HG03064 (cell line): Measurements from ENCODE around the gene PPP1R27.

Experiments used
- ATAC-seq: cut with Tn5 transposase; IDR thresholded peaks from one replicate; pipeline ENCODE4 v1.9.1; 2021; ENCODE audit warnings: low read depth; ENCODE audit not compliant: unreplicated experiment

PPP1R27 gene, protein sequence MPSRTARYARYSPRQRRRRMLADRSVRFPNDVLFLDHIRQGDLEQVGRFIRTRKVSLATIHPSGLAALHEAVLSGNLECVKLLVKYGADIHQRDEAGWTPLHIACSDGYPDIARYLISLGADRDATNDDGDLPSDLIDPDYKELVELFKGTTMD

DNA sequence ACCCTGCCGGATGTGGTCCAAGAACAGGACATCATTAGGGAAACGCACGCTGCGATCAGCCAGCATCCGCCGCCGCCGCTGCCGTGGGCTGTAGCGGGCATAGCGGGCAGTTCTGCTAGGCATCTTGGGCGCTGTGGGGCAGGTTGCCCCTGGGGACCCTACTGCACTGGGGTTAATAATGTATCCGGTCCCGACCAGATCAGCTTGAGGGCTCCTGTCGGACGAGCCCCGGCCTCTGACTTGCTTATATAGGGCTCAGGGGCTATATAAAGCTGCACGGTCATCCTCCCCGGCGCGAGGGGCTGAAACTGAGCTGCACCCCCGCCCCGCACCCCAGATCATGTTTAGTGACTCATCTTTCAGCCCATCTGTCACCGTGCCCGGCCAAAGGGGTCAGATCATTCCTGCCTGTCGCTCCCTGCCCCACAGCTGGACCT, at the start of gene PPP1R27:
Gene PPP1R27 (minus strand): TSS at position 220 of the 437 bp plus-strand sequence. CDS start 97 bp downstream, at position 123.
- no peak for ATAC-seq

DNA sequence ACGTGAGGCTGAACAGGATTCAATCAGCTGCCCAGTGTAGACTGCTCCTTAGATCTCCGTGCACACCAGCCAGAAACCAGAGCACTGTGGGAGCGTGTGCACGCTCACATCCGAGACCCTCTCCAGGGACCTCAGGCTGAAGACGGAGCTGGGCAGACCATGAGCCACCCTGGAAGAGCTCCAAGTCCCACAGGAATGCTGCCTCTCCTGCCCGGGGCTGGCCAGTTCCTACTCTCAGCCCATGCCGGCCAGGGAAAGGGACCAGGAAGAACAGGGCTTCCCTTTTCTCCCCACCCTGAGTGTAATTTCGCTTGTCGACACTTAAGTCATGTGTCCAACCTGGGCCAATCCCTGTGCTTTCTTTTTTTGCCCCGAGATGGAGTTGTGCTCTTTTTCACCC, 49.7 kb upstream of the PPP1R27 start:
- no peak for ATAC-seq

DNA sequence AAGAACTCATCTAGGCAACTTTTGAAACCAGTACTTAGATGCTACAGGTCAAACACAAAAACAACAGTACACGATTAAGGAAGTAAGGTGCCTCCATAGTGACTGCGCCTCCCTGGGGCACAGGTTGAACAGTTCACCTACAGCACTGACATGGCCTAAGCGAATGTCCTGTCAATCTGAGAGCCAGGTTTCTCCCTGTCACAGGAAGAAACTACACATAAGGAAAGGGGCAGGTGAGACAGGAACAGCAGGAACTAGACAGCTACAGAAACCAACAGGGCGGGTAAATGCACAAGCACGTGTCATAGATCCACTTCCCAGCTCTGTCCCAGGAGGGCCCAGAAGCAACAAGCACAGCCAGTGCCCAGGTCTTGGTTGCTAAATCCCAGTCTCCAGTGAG, 44.3 kb upstream of the PPP1R27 start:
- ATAC-seq, result no peak

DNA sequence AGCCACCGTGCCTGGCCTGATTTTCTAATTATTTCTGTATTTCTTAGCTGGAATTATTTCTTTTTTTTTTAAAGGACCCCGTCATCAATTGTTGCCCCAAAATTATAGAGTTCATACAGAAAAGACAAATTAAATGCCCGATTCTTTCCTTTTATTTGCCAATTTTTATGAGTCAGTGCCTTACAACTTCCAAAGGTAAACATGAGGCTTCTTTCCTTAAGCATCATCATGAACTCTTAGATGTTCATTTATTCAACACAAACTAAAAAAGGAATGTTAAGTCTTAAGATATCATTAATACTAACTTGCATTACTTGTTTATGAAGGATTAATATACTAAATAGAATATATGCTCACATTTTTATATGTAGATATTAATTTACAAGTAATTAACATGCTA, 43.4 kb upstream of the PPP1R27 start:
- ATAC-seq, result no peak

DNA sequence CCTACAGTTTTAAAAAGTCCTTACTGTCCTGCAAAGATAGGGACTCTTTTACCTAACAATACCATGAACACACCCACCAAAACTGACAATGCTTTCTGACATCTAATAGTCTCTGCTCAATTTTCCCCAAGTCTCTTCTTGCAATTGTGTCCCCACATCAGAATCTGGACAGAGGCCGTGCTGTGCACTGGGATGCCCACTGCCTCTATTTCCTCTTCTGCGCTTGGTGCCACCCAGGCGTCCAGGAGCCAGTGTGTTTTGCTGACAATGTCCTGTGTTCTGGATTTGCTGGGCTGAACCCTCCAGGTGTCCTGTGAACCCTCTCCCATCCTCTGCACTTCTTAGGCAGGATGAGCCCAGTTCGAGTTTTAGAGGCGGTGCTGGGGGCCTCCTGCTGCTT, 42.7 kb upstream of the PPP1R27 start:
- ATAC-seq, result no peak

DNA sequence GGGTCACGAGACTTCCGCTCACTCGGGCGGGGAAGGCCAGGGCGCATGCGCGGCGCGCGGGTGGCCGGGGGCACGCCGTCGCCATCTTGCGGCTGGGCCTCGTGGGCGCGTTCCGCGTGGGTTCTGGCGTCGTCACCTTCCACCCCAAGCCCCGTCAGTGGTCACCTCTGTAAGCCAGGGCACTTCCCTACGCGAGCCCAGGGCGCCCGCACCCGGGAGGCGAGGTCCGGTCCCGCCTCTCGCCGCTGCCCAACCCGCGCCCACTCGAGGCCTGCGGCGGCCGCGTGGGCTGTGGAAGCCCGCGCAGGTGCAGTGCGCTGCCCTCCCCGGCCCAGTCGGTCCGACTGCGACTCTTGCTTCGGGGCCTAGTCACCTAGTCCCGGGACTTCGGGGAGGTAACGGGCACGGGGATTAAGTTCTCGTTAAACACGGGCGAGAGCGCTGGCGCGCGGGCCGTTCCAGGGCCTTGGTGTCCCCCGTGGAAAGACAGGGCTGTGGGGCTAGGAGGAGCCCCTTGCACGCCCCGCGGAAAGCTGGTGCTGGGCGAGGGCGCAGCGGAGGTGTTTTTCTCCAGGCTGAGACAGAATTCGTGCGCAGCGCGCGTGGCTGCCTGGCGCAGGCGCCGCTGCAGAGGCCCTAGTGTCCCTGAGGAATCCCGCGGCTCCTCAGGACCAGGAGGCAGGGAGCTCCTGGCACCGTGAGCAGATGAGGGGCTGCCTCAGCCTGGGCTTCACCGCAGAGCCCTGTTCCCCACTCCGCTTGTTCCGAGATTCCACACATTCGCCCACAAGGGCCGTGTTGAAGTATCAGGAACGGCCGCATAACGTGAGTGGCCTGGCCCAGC, 36.8 kb upstream of the PPP1R27 start:
- no peak for ATAC-seq

DNA sequence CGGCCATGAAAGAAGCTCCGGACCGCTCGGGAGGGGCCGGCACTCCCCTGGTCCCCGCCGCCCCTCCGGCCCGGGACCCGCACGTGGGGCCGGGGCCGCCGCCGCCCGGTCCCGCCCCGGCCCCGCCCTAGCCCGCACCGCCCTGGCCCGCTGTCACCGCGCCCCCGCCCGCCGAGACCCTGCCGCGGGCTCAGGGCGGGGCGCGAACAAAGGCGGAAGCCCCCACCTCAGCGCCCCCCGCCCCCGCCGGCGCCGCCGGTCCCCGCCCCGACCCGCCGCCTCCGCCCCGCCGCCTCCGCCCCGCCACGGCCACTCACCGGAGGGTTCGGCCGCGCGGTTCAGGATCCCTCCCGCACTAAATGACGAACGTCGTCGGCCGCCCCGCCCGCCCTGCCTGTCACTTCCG, 36.1 kb upstream of the PPP1R27 start, which contains the start of gene ARHGDIA:
Gene ARHGDIA (minus strand): TSS at position 357 of the 406 bp plus-strand sequence. CDS start 1,407 bp downstream, outside the sequence.
- no peak for ATAC-seq

DNA sequence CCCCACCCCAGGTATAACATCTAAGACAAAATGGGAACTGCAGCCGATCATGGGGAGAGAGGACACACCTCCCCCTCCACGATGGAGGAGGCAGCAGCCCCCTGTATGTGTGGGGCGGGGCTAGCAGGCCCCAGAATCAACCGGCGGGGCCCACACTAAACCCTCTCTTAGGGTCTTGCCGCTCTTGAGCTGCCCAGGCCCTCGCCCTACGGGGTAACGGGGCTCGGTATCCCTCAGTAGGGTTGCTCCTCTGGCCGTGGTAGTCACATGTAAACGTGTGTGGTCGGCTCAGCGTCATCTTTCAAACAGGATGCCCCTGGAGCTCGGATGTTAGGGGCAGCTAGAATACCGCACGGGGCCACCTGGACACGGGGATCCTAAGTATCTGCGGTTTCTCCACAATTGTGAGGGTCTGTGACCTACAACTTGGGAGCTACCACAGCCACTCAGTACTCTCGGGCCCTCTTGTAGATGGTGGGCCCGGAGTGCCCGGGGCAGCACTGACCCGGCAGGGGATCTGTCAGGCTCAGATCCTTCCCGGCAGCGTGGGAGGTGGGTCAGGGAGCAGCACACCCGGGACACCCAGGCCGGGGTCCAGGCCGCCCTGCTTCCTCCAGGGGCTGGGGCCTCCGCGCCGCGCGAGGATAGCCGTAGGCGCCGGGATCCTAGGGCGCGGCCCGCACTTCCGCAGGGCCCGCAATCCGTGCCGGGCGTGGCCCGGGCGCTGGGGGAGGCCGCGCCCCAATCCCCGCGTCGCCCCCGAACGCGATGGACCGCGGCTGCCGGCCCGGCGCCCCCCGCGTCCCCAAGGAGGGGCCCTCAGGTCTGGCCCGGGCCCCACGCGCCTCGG, 35.5 kb upstream of the PPP1R27 start:
- ATAC-seq, result no peak

DNA sequence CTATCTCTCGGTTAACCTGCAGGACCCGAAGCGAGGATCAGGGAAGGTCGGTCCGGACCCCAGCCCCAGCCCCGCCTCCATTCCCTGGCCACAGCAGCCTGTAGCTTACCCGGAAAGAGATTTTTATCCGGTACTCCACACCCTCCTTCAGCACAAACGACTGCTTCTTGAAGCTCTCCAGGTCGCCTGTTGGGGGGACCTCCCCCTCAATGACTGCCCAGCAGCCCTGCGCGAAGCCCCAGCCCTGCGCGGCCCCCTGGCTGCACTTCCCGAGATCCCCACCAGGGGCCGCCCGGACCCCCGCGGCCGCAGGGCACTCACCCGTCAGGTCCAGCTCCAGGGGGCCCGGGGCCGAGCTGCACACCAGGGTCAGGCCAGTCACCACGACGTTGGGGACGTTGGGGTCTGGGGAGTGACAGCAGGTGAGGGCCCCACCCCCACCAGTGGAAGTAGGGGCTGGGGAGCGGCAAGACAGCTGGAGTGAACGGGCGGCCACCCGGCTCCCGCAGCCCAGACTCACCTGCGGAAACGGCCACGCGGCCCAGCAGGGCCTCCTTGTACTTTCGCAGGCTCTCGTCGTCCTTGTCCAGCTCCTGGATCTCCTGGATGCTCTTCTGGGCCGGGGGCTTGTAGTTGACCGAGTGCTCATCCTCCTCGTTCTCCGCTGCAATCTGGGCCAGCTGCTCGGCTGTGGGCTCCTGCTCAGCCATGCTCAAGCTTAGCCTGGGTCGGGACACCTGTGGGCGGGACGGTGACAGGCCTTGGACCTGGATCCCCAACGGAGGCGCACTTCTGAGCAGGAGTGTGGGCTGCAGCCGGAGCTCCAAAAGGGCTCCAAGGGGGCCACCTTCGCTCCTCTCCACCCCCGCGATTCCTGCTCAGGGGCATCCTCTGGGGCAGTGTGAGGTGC, 34.6 kb upstream of the PPP1R27 start:
- ATAC-seq, result no peak

DNA sequence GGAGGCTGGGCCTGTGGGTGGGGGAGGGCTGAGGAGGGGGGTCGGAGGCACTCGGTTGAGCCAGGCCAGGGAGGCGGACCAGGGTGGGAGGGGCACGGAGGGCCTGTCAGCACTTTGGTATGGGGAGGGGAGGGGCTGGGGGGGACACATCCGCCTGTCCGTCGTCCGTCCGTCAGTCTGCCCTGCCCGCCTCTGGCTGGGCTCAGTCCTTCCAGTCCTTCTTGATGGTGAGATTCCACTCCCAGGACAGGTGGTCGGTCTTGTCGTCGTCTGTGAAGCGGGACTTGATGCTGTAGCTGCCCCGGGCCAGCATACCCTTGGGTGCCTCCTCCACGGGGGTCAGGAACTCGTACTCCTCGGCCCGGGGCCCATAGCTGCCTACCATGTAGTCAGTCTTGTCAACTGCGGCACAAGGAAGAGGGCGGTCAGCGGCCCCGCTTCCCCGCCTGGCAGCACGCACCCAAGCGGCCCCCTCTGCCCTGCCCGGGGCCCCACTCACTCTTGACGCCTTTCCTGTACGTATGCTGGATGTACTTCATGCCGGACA, 33.9 kb upstream of the PPP1R27 start:
- no peak for ATAC-seq

DNA sequence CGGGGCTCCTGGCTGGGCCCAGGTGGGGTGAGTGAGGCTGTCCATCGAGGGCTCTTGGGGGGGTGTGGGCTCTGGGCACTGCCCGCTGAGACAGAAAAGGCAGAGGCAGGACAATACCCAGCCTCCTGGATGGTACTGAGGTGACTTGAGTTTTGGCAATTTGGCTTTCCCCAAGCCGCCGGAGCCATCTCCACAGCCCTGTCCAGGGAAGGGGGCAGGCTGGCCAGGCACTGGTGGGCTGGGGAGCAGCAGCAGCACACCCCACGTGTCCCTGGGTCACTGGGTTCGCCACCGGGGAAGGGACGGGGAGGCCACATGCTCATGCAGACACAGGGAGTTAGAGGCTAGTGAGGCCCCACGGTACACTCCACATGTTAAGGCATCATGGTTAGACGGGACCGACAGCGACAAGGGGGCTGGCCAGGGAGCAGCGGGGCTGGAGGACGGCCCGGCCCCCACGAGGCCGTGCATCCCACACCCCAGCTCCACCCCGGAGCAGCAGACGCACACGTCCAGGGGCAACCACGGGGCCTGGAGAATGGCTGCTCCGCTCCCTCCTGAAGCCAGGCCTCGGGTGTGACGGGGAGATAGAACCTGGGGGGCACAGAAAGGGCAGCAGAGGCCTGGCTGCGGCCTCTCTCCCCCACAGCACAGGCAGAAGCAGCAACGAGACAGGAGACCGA, 33.3 kb upstream of the PPP1R27 start:
- no peak for ATAC-seq

DNA sequence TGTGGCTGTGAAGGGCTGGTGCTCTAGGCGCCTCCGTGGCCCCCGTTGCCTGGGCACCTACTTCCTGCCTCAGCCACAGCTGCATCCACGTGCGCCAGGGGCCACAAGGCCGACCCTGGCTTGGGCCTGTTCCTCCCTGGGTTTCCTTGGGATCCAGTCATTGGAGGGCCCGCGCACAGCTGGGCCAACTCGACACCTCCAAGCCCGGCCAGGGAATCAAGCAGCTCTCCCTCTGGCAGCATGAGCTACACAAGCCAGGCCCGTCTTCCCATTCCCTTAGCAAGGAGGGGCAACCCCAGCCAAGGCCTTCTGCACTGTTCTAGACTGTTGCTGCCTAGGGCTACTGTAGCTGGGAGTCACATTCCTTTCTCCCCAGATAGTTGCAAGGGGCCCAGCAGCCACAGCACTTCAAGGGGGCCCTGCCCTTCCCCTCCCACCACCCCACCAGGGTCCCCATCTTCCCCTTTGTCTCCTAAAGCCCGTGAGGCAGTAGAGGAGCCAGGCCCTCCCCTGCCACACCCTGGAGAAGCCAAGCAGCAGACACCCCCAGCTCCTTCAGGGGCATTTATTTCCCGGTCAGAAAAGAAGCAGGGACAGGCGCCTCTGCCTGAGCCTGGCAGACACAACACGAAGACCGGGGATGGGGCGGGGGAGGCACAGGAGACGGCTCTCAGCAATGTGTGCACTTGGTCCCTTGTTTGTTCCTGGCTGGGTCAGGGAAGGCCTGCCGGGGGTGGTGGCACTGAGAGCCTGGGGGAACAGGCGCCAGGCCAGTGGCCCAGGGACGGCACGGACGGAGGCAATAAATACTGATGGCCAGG, 32.5 kb upstream of the PPP1R27 start:
- no peak for ATAC-seq

DNA sequence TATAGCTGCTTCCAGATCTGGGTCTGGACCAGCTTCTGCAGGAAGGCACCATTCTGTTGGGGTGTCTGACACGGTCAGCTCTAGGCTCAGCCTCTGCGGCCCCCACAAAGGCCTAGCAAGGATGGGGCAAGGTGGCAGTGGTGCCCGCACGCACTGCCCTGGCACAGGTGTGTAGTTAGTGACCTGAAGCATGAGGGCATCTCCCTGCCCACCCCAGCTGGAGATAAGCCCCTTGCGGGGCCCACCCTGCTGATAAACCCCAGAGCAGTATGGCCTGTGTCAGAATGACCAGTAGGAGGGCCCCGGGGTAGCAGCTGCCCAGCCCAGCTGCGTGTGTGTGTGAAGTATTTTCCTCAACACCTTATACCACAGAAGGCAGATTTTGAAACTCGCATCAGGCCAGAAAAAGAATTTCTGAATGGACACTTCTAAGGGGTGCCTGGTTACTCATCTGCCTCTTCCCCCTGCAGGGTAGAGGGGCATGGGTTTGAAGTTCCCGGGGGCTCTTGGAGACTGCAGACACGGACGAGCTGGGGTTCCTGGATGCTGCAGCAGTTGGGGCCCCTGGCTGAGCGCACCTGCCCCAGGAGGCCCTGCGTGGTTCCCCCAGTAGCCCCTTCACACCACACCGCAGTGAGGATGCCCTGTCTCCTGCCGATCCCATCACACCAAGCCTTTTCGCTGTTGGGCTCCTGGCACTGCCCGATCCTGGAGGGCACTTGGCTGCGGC, 31.8 kb upstream of the PPP1R27 start:
- ATAC-seq, result no peak

DNA sequence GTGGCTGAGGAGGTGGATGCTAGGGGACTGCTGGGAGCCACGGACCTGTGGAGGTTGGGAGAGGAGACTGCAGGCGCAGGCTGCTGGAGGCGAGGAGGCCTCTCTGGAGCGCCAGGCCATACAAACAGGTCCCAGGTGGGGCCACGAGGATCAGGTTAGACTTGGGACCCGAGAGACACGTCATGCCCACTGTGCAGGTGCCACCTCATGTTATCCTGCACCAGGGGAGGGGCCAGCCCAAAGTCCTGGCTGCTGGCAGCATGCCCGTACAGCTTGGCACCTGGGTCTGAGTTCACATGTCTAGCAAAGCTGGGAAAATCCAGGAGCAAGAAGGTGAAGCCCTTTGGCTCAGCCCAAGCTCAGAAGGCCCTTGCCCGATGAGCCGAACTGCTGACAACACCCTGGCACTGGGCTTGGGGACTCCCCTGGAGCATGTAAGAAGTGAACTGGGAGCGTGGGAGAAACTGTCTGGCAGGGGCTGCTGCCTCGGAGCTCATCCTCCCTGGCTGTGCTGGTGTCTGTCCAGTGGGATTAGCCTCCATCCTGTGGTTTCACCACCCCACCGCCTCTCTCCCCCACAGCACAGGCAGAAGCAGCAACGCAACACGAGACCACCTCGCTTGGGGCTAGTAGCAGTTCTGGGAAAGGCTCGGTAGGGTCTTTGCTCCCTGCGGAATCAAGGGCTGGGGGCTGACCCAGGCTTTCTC, 31.0 kb upstream of the PPP1R27 start:
- no peak for ATAC-seq

DNA sequence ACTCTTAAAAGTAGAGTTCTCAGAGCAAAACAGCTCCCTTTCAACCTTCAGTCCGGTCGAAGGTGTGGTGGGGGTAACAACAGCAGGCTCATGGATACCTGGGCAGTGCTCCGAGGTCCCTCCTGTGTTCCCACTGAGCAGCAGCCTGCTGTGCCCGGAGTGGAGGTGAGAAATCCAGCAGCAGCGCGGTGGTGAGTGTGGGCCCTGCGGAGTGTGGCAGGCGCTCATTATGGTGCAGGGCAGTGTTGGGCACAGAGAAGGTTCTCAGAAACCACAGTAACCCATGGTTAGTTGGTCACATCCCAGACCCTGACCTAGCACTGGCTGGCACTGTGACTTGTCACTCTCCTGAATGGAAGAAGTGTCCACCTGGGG, 30.5 kb upstream of the PPP1R27 start:
- ATAC-seq, result no peak

DNA sequence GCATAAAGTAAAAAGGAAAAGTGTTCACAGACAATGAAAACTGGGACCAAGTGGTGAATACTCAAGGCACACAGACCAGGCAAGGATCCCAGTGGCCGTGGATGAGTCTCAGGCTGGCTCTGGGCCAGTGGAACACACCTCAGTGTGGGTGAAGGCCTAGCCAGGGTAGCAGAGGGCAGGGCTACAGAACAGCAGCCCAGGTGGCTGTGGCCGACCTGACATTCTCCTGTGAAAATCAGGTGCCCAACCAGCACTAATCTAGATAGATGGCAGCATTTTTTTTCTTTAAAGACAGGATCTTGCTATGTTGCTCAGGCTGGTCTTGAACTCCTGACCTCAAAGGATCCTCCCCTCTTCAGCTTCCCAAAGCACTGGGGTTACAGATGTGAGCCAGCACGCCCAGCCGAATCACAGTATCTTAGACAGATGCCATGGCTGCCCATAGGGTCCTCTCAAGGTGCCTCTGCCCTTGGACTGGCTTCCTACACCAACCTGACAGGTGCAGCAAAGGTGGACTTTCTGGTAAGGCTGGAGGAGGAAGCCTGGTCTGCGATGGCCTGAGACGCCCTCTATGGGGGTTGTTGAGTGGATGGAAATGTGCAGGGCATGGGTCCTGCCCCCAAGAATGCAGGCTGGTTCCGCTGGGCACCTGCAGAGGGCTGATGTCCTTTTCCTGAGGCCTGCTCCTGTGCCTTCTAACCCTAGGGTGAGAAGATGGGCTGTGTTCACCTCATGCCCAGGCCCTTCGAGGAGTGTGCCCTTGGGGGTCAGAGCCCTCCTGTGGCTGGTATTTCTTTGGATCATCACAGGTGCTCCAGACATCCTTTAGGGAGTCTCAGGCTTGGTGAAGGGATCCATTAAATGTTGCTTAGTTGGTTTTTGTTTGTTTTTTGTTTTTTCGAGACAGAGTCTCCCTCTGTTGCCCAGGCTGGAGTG, 29.3 kb upstream of the PPP1R27 start:
- ATAC-seq, result no peak
